ENCODE results near the gene ENDOV.

Gene ENDOV

DNA sequence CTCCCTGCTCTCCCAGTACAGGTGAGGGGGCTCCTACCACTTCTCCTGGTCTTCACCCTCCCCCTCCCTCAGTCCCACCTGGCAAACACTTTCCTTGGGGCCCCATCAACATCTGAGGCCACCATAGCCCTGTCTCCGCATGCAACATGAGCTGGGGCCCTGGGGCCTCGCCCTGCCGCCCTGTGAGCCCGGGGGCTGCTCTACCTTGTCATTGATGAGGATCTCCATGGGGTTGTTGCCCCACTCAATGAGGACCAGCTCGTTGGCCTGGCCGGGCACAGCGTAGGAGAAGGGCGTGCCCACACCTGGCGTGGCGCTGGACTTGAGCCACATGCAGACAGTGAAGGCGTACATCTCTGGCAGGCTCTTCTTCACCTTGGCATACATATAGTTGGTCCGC lies 58.0 kb downstream of the ENDOV start:
- DNase-seq, result no peak

DNA sequence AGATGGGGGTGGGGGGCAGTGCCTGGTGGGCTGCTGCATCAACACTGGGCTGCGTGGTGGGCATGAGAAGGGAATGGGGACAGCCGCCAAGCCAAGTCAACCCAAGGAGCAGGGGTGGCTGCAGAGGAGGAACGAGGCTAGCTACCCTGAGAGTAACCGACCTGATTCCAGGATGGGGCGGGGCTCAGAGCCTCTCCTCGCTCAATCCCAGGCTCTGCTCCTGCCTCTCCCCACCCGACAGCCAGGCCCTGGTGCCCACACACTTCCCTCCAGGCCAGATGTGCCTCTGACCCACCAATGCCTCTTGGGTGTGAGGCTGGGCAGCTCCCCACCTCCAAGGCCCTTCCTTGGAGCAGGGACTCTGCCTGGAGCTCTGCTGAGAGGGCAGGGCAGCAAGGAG lies 58.7 kb downstream of the ENDOV start:
- no peak for DNase-seq

DNA sequence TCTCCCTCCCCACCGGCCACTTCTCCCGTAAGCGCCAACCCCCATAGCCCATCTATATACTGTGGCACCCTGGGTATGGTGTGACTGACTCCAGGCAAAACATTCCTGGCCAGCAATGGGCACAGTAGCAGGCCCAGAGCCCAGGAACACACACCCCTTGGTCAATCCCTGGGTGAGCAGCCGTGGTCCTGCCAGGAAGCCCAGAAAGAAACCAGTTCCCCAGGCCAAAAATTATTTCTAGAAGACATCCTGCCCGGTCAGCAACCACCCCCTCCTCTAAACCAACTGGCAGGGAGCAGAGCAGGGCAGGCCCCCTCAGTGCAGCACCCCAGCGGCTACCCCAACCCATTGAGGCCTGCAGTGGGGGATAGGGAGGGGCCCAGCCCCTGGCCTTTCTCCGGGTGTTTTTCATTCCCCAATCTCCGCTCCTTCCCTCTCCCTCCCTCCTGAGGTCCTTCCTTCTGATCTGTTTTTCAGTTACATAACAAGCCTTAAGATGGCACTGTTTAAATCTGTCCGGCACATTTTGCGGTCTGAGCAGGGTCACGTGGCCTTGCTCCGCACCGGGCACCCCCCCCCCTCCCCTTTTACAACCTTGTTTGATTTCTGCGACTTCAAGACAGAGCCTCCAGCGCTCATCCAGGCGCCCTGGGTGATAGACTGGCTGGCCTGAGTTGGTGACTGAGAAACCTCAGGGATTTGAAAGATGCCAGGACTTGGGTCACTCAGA lies 59.4 kb downstream of the ENDOV start:
- no peak for DNase-seq

DNA sequence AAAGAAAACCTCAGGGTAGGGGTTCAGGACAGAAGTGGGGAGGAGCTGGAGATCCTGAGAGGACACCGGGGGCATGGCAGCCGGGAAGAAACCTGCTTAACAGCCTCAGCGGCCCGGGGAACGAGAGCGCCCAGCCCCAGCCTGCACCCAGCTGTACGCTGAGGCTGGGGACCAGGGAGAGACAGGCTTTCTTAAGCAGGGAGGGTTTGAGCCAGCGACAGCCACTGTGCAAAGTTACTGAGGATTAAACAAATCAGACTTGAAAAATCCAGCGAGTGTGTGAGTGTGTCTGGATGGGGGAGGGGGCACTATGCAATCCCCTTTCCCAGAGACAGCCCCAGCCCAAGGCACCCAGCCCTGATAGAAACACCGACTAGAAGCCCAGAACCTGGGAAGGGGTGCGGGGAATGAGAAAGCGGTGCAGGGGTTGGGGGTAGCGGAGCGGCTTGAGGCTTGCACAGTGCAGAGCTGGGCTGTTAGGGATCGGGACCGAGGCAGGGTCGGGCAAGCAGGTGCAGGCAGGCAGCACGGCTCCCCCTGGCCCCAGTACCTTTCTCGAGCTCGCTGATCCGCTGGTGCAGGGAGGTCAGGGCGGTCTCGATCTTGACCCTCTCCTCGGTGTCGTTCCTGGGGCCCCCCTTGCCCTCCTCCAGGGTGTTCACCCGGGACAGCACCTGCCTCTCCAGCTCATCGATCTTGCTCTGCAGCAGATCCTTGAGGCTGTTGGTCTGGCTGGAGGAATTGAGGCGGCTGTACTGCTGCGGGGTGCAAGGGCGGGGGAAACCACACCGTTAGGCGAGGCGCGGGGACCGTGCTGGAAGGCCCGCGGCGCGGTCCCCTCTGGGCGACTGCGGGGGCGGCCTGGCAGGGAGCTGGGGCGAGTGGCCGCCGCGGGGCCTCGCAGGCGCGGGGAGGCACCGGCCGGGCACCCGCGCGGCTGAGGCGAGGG lies 60.3 kb downstream of the ENDOV start:
- DNase-seq, result no peak

DNA sequence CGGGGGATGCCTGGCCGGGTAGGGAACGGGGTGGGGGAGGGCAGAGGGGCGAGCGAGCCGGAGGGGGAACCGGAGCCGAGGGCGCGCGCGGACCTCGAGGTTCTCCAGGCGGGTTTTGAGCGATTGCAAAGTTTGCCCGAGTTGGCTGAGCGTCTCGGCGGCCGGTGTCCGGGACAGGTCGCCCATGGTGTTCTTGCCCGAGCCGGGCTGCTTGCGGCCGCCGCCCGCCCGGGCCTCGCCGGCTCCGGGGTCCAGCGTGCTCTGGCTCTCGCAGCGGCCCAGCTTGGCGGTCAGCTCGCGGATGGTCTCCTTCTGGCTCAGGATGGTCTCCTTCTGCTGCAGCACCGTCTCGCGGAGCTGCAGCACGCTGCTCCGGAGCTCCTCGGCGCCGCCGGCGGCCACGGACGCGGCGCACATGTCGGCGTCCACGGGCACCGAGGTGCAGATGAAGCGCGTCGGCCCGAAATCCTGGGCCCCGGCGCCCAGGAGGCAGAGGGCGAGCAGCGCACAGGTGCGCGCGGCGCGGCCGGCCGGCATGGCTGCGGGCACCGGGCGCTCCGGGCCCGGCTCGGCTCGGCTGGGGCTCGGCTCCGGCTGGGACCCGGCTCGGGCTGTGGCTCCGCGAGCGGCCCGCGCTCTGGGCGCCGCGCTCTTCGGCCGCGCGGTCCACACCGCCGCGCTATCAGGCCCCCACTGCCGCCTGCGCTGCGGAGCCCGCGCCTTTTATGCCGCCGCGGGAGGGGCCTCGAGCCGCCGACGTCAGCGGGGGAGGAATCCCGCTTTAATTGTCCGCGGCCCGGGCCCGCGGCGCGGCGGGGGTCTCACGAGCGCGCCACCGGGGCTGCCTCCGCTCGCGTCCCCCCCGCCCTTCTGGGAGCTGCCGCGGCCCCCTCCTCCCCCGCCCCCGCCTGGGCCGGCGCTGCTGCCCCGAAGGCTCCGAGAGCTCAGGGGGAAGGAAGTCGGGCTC lies 61.2 kb downstream of the ENDOV start, which contains the start of gene NPTX1:
Gene NPTX1 (minus strand): TSS at position 698 of the 967 bp plus-strand sequence. CDS start 161 bp downstream, at position 537.
- DNase-seq, result no peak

DNA sequence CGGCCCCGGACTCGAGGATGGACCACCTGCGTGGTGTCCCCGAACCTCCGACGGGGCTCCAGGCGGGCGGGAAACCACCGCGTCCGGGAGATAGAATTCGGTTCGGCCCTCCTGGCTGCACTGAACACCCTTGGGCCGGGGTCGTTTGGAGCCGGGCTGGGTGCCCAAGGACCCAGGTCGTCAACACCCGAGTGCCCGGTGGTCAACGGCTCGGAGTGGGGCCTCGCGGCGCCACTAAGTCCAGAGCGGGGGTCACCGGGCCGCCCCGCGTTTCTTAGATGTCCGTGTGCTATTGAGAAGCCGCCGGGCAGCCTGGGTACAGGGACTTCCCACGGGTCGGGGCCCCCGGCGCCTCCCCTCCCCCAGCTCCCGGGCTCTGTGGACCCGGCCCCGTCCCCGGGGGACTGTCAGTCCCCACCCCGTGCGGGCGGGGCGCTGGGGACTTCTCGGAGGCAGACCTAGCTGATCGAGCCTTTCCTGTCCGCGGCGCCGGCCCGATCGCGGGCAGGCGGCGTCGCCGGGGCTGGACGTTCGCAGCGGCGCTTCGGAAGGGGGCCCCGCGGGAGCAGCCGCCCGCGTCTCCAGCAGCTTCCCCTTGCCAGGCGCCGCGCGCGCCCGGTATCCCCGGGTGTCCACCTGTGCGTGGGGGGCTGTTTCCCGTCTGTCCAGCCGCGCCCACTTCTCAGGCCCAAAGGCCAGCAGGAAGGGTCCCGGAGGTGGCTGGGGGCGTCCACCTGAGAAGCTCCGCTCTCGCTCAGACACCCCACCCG lies 62.1 kb downstream of the ENDOV start:
- DNase-seq, result no peak

DNA sequence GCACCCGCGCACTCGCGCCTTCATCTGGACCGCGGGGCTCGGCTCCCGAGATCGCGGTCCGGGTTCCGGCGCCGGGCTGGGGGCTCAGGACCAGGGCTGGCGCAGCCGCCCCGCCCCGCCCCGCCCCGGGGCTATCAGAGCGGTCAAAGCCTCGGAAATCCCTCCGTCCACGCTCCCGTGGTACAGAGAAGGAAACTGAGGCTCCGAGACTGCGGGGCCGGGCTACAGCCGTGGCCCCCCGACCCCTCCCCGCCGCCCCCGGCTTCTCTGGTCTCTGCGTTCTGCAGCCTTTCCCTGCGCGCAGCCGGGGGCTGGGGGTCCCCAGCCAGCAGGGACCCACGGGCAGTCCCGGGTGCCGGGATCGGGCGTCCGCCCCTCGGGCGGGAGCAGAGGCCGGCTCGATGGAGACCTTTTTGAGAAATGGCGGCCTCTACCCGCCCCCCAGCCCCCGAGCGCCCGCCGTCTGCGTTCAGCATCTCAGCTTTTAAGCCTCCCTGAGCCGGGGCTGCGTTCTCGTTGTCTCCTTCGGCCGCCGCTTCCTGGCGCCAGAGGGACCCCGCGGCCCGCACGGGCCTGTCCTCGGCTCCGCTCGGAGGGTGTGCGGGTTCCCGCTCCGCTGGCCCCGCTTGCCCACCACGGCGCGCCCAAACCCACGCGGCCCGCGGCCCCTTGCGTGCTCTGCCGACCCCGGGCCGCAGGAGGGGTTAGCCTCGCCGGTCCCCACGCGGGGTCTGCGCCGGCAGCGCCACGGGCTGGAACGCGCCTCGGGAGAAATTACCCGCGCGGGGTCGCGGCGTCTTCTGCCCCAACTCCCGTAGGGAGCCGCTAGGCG lies 62.9 kb downstream of the ENDOV start:
- DNase-seq, result no peak

DNA sequence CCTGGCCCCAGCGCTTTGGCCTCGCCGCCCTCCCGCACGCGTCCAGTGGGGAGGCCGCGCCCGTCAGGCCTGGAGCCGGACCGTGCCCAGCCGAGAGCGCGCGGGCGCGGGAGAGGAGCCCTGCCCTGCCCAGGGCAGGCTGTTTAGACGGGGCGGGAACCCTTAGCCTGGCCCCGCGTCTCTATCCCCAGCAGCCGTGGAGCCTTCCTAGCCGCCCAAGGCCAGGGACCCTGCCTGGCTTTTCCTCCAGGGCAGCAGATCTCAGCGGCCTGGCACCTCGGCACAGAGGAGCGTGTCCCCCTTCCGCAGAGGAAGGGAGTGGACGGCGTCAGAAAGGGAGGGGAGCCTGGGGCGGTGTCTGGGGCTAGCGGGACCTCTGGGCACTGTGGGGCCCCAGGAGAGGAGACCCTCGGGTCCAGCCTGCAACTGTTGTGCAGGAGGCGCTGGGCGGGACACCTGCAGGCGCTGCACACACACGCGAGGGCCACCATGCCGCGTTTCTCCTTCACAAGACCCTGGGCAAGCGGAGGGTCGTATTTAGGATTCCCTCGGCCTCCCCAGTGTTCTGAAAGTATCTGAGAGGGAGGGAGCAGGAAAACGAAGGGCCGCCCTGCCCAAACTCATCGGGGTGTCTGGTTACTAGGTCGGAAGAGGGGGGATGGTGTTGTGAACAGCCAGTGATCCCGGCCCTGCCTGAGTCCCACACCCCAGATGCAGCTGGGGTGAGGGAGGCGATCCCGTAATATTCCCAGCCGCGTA lies 63.7 kb downstream of the ENDOV start:
- no peak for DNase-seq

DNA sequence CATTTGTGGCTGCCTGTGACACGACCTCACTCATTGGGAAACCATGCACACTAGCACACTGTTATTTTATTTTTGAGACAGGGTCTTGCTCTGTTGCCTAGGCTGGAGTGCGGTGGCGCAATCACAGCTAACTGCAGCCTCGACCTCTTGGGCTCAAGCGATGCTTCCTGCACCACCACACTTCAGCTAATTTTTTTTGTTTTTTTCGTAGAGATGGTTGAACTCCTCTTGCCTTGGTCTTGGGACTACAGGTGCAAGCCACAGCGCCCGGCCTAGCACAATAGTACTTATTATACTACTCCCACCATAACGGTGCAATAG lies 64.2 kb downstream of the ENDOV start:
- DNase-seq, result no peak

DNA sequence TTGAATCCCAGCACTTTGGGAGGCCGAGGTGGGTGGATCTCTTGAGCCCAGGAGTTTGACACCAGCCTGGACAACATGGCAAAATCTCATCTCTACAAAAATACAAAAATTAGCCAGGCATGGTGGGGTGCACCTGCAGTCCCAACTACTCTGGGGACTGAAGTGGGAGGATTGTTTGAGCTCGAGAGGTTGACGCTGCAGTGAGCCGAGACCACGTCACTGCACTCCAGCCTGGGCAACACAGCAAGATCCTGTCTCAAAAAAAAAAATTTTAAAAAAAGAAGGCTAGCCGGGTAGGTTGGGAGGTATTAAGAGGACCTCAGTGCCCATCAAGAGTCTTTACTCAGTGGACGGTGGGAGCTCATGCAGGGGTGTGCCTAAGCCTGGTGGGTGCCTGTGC lies 65.3 kb downstream of the ENDOV start:
- DNase-seq, result no peak

DNA sequence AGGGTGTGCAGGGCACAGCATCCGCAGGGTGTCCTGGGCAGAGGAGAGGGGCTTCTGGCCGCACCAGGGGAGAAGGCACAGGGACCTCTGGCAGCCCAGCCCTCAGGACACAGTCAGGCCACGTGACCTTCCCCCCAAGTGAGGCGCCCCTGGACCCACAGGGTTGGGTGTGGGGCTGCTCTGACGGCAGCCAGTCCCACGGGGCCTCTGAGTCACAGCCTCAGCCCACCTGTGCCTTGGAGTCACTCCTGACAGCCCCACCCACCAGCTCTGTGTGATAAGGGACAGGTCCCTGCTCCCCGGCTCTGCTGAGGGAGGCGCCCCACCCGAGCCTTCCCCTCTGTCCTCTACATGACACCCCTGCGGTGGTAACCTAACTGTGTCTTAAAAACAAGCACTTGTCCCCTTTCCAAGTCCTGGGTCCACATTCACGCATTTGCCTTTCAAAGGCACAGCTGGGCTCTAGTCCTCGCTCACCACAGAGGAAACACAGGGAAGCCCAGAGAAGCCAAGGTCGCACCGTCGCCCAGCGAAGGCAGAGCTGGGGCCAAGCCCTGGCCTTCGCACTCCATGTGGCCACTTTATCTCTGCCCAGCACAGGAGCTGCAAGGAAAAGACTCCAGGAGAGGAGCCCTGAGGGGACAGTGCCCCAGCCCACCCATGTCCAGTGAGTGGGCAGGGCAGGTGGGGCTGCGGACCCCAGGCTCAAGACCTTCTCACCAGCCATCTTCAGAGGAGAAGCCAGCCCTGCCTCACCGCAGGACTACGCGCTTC lies 66.5 kb downstream of the ENDOV start:
- no peak for DNase-seq

DNA sequence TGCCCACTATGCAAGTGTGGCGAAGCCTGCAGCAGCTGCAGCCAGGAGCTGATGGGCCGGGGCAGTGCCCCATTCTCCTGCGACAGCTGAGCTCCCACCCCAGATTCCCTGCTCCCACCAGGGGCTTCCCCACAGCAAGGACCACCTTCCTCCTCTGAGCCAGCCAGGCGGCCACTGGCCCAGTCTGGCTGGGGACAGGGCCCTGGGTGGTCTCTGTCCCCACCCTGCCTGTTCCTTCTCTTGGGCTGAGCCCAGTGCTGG lies 67.0 kb downstream of the ENDOV start:
- no peak for DNase-seq

DNA sequence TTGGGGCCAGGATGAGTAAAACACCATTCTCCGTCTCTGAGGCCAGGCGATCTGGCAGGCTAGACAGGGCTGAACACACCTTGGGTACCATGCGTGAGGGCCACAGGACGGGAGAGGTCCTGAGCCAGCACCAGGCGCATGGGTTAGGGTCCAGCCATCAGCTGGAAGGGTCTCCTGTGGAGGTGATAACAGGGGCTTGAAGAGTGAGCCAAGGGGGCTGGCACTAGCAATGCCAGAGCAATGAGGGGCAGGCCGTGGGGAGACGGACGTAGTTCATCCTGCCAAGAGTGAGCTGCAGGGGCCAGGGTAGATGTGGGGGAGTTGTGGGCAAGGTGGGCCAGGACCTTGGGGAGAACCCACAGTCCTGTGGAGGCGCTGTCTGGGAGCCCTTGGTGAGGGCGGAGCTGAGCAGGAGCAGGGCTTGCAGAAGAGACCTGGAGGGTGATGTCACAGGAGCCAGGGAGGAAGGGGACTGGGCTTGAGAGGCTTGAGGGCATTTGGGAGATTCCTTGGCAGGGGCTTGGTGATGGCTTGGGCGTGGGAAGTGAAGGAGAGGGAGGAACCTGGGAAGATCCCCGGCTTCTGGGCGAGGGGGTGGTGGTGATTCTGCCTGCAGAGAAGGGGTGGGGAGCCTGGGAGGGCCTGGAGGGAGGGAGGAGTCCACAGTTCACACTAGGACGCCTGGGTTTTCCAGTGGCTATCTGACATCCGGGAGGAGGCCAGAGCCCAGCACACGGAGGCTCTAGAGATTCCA lies 67.8 kb downstream of the ENDOV start:
- no peak for DNase-seq

DNA sequence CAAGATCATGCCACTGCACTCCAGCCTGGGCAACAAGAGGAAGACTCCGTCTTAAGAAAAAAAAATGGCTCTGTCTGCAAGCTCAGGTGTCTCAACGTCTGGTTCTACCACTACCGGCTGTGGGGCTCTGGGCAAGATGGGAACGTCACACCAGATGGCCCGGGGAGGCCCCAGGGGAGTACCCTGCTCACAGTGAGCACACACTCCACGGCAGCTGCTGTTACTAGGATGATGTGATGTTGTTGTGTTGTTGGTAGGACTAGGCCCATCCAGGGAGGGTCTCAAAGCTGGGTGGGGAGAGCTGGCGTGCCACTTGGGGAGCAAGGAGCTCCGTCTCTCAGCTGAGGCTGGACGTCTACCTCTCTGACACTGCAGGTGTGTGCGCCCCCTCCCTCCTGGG lies 70.9 kb downstream of the ENDOV start:
- no peak for DNase-seq

DNA sequence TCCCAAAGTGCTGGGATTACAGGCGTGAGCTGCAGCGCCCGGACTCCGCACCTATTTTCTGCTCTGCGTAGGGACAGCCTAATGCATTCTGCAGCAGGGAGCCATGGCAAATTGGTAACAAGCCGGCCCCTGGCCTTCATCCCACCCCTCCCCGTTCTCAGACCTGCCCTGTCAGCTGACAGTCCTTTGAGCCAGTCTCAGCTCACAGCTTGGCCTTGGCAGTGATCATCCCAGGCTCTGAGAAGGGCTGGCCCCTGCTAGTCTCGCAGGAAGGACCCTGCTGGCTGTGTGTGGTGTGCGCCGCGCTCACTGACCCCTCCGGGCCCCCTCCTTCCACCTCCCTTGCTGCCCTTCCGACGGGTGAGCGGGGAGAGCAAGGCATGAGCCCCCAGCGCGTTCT lies 71.7 kb downstream of the ENDOV start:
- no peak for DNase-seq

DNA sequence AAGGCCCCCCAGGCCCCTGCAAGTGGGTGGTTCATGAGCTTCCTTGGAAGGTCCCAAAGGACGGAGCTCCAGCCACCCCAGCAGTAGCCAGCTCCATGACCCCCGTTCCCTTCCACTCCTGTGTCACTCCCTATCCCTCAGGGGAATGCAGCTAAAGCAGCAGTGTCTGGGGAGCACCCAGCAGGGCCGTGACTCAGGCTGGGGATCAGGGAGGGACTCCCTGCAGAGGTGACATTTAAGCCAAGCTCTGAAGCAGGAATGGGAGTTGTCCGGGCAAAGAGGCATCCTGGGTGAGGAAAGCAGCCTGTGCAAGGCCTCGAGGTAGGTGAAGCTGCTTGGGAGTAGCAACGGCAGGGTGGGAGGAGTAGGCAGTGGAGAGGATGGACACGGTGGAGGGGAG lies 72.5 kb downstream of the ENDOV start:
- no peak for DNase-seq

Data from NCI-H1105 (cell line).